H54 (cell line): ENCODE data around the gene LAT.
"Not testable (repeated sequence)": the region's sequence is repeated elsewhere in the genome, so short reads cannot be mapped to it uniquely, and the experiment has no call there.

Source experiments
- DNase-seq: peaks from one replicate; pipeline ENCODE4 v3.0.0; 2011; ENCODE audit warnings: low spot score, mixed read lengths; ENCODE audit not compliant: insufficient read length
- FAIRE-seq: peaks from 3 replicates; lab custom pipeline; 2011; peaks lifted over from hg19 to GRCh38; lab: Jason Lieb, UNC
- POLR2A ChIP-seq: IDR thresholded peaks from 2 replicates; pipeline ENCODE4 v1.6.1; 2011; ENCODE audit warnings: low read depth, mild to moderate bottlenecking, low read length

Gene LAT, protein sequence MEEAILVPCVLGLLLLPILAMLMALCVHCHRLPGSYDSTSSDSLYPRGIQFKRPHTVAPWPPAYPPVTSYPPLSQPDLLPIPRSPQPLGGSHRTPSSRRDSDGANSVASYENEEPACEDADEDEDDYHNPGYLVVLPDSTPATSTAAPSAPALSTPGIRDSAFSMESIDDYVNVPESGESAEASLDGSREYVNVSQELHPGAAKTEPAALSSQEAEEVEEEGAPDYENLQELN

DNA sequence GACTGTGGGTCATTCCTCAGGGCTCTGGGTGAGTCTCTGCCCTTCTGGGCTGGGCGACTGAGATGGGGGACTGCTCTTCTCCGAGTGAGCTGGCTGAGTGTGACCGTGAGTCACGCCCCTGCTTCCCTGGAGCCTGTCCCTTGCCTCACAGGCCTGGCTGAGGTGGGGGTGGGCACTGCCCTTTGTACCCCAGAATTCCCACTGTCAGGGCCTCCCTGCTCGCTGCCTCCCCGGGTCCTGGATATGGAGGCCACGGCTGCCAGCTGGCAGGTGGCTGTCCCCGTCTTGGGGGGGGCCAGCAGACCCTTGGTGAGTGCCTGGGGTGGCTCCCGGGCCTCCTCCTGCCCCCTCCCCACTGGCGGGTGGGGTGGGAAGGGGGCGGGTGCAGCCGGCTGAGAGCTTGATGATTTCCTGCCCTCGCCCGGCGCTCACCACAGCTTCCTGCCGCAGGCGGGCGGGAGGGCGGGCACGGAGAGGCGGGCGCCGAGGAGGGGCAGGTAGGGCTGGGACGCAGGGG is at the start of gene LAT:
TSS of gene LAT (plus strand) at position 434 of the 517 bp plus-strand sequence. CDS start 366 bp downstream, outside the sequence.
- DNase-seq (peak; percentile 81), FAIRE-seq (no peak)
- TF ChIP-seq POLR2A = no peak

DNA sequence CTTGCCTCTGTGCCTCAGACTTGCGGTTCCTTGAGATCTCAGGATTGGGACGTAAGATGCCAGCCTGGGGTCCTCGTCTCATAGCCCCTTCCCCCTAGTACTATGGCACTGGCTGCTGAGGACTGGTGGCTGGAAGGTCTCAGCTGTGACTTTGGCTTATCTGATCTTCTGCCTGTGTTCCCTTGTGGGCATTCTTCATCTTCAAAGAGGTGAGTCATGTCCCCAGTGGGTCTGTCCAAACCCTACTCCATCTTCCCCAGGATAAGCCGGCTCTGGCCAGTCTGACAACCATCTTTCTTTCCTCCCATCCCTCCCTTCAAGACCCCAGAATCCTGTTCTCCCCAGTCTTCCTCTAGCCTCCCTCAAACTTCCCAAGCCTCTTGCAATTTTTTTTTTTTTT is 49.5 kb upstream of the LAT start:
- DNase-seq (no peak), FAIRE-seq (no peak)
- TF ChIP-seq POLR2A = no peak

DNA sequence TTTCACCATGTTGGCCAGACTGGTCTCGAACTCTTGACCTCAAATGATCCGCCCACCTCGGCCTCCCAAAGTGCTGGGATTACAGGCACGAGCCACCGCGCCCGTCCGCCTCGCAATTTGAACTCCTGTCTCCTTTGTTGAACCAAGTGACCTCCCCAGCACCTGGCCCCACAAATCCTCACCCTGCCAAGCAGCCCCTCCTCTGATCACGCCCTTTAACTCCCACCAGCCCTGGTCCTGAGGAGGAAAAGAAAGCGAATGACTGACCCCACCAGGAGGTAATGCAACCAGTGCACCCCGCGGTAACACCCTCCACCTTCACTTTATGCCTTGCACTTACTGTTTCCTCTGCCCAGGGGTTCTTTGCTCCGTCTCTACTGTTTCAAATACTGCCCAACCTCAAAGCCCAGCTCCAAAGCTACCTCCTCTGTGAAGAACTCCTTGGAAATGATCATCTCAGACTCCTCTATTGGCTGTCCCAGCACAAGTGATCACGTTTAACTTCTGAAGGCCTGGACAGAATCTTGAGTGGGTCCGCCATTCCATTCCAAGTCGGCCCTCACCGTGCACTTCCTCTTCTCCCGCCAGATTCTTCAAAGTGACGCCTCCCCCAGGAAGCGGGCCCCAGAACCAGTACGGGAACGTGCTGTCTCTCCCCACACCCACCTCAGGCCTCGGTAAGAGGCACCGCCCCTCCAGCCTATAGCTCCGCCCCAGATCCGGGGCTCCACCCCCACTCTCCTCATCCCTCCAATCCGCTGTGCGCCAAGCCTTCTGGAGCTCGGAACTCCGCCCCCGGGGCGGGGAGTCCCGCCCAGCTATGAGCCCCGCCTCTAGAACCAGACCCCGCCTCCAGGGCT is 48.7 kb upstream of the LAT start:
- FAIRE-seq = no peak
- DNase-seq = peak; percentile 45
- TF ChIP-seq POLR2A = no peak

DNA sequence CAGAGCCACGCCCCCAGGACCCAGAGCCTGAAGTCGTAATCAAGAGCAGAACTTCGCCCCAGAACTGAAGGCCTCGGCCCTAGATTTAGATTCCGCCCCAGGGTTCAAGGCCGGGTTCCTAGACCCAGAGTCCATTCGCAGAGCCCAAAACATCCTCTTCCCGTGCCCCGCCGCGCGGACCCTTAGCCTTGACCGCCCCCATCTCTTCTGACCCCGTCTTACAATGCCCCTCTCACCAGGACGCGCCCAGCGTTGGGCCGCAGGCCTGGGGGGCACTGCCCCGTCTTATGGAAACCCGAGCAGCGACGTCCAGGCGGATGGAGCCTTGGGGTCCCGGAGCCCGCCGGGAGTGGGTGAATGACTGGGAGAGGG is 48.1 kb upstream of the LAT start:
- FAIRE-seq = no peak
- no peak for DNase-seq
- no peak for TF ChIP-seq POLR2A

- FAIRE-seq (no peak), DNase-seq (no peak)
- TF ChIP-seq POLR2A = no peak
These were observed 47.5 kb upstream of the LAT start for GRCh38 chr16:28937222-28937876.

GRCh38 chr16:28938721-28939120 is 46.1 kb upstream of the LAT start:
- DNase-seq = no peak
- no peak for FAIRE-seq
- no peak for TF ChIP-seq POLR2A

DNA sequence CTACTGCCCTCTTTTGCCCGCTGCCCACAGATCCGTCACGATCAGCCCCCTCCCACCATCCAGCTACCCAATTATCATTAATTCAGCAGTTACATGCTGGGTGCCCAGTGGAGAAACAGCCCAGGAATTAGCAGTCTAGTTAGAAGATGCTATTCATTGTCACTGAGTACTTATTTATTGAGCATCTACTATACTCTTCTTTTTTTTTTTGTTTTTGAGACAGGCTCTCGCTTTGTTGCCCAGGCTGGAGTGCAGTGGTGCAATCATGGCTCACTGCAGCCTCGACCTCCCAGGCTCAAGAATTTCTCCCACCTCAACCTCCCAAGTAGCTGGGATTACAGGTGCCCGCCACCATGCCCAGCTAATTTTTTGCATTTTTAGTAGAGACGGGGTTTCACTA is 45.0 kb upstream of the LAT start:
- not testable (repeated sequence) for DNase-seq, FAIRE-seq

- FAIRE-seq (no peak), DNase-seq (no peak)
- TF ChIP-seq POLR2A = no peak
These were observed 41.6 kb upstream of the LAT start for GRCh38 chr16:28943281-28943680.

DNA sequence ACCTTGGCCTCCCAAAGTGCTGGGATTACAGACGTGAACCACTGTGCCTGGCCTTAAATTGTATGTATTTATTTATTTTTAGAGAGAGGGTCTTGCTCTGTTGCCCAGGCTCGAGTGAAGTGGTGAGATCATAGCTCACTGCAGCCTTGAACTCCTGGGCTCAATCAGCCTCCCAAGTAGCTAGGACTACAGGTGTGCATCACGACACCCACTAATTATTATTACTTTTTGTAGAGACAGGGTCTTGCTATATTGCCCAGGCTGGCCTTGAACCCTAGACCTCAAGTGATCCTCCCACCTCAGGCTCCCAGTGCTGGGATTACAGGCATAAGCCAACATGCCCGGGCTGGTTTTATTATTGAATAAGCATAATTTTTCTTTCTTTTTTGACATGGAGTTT is 38.2 kb upstream of the LAT start:
- FAIRE-seq (no peak), DNase-seq (no peak)
- TF ChIP-seq POLR2A = no peak

DNA sequence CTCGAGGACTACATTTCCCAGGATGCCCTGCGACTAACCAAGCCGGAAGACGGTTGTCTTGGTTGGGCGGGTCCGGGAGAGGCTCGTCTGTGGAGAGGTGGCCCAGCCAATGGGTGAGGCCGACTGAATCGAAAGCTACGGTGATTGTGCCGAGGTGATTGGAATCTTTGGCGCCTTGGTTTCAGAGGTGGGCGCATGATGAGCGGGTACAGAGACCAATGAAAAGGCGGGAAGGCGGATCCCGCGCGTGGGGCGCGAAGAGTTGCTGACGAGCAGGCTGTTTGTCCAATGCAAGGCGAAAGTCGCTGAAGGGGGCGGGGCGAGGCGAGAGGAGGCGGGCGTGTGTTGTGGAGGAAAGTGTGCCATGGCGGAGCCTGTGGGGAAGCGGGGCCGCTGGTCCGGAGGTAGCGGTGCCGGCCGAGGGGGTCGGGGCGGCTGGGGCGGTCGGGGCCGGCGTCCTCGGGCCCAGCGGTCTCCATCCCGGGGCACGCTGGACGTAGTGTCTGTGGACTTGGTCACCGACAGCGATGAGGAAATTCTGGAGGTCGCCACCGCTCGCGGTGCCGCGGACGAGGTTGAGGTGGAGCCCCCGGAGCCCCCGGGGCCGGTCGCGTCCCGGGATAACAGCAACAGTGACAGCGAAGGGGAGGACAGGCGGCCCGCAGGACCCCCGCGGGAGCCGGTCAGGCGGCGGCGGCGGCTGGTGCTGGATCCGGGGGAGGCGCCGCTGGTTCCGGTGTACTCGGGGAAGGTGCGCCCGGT is 34.0 kb upstream of the LAT start, which contains the start of gene NFATC2IP:
TSS of gene NFATC2IP (plus strand) at position 290 of the 762 bp plus-strand sequence. CDS start at position 365, 75 bp downstream.
- FAIRE-seq (peak; percentile 89), DNase-seq (peak; percentile 98)
- peak; percentile 78 for TF ChIP-seq POLR2A

- no peak for FAIRE-seq
- TF ChIP-seq POLR2A = no peak
- peak; percentile 51 for DNase-seq
These were observed 33.4 kb upstream of the LAT start for GRCh38 chr16:28951410-28951943.

DNA sequence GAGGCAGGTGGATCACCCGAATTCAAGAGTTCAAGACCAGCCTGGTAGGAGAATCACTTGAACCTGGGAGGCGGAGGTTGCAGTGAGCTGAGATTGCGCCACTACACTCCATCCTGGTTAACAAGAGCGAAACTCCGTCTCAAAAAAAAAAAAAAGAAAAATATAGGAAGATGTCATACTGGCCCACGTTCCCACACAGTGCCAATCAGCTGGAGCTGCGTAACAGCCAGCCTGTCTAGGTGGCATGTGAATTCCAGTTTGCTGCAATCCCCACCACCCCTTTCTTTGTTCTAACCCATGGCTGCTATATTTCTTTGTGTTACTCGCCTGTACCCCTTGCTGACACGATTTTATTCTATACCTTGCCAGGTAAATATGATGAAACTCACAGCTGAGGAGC is 26.6 kb upstream of the LAT start:
- TF ChIP-seq POLR2A = no peak
- DNase-seq = no peak
- FAIRE-seq = no peak

- DNase-seq (no peak), FAIRE-seq (no peak)
- TF ChIP-seq POLR2A = no peak
These were observed 26.0 kb upstream of the LAT start for GRCh38 chr16:28958836-28959235.
